Right lobe of liver (tissue), 6 donors: ENCODE data around the gene PRPF6. TPM values are rescaled to one million over a fixed set of nuclear protein-coding genes. Genes with fewer than 3 reads are reported as not detected.
"Not testable (repeated sequence)": the region's sequence is repeated elsewhere in the genome, so short reads cannot be mapped to it uniquely, and the experiment has no call there.

Source experiments
- ATAC-seq, 4 donors: fragments of 200-7000 bp; cut with Tn5 transposase; one replicate each; pipeline ENCODE4 v1.9.1; 2020; ENCODE audit warnings: mild to moderate bottlenecking in 4 of 4, moderate library complexity in 4 of 4
- DNase-seq, 3 donors: peaks; one replicate each; pipeline ENCODE4 v3.0.0-alpha.2; 2020
- H3K27ac ChIP-seq, 3 donors: fragments of 200-600 bp; one replicate each; pipeline ENCODE4 v1.8.0; 2022
- H3K27me3 ChIP-seq, 2 donors: fragments of 200-600 bp; one replicate each; pipeline ENCODE4 v1.8.0; 2022
- H3K36me3 ChIP-seq, 4 donors: fragments of 200-600 bp; sonication (generic) in 1 of 4; one replicate each; pipeline versions ENCODE4 v1.5.1 to v1.8.0; 2017 to 2022; ENCODE audit warnings: control low read depth in 1 of 4
- H3K4me1 ChIP-seq, 4 donors: fragments of 200-600 bp; sonication (generic) in 1 of 4; one replicate each; pipeline versions ENCODE4 v1.5.1 to v1.8.0; 2017 to 2022; ENCODE audit warnings: control low read depth in 1 of 4
- H3K4me3 ChIP-seq, 3 donors: fragments of 200-600 bp; one replicate each; pipeline ENCODE4 v1.8.0; 2022
- H3K9me3 ChIP-seq, 4 donors: fragments of 200-600 bp; sonication (generic) in 1 of 4; one replicate each; pipeline versions ENCODE4 v1.5.1 to v1.8.0; 2017 to 2022; ENCODE audit warnings: control low read depth in 1 of 4
- POLR2A ChIP-seq: fragments of 450-650 bp; IDR thresholded peaks from one replicate; pipeline ENCODE4 v1.6.1; 2017; ENCODE audit warnings: antibody characterized with exemption, mild to moderate bottlenecking
- WGBS: methylation state at CpG from one replicate; pipeline ENCODE4 v1.1.6; 2018; ENCODE audit warnings: low coverage, low lambda C conversion rate; ENCODE audit not compliant: insufficient coverage; ENCODE audit errors: missing lambda C conversion rate; 5-methylcytosine and 5-hydroxymethylcytosine counted together
- intact Hi-C, 2 donors: fragments of 100-400 bp; cut with DNase I; formaldehyde crosslinking; loops; one replicate each; pipeline versions ENCODE4 v1.11.2 to v1.14.1; 2022
- total RNA-seq, 6 experiments: library from RNA; depleted of rRNA in 2 of 6; stranded (reverse); fragments of >200 nt in 2 of 6; fragmentation: NEBNext Ultra II Directional in 3 of 6; extraction: Animal tissue kit (Norgen Biotek cat#: 25700) in 3 of 6; gene quantifications; one replicate each; pipeline versions ENCODE4 v1.1.0 to v1.2.4, GENCODE V29; 2016 to 2023
- TF ChIP-seq, protein P1 (sequence below), 4 donors: fragments of 200-600 bp in 3 of 4; fragments of 450-650 bp in 1 of 4; IDR thresholded peaks; one replicate each; pipeline versions ENCODE4 v1.5.1 to v1.8.0; 2016 to 2022; ENCODE audit warnings: antibody characterized with exemption in 4 of 4, mild to moderate bottlenecking in 2 of 4
- donor health status: DM: no; HTN: yes; CAD: no.
- donor health status: DM: no; HTN: no; CAD: no.
- donor health status: DM: no; HTN: no; CAD: no.
- donor health status: DM: no; HTN: yes; CAD: no.
- donor health status: DM: no; HTN: yes; CAD: no.

PRPF6 gene
- total RNA-seq, 6 experiments from 2014 or later = 21.7 to 28.9 (median 24.4) TPM

DNA sequence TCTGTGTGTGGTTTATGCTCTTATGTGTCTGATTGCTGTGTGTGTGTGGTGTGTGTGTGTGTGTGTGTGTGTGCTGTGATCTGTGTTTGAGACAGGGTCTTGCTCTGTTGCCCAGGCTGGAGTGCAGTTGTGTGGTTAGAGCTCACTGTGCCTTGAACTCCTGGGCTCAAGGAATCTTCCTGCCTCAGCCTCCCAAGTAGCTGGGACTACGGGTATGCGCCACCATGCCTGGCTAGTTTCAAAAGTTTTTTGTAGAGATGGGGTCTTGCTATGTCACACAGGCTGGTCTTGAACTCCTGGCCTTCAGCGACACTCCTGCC, 7.8 kb upstream of the PRPF6 start:
- H3K27ac ChIP-seq = no peak overlapping the region
- no peak for ATAC-seq
- TF ChIP-seq, protein P1, sequence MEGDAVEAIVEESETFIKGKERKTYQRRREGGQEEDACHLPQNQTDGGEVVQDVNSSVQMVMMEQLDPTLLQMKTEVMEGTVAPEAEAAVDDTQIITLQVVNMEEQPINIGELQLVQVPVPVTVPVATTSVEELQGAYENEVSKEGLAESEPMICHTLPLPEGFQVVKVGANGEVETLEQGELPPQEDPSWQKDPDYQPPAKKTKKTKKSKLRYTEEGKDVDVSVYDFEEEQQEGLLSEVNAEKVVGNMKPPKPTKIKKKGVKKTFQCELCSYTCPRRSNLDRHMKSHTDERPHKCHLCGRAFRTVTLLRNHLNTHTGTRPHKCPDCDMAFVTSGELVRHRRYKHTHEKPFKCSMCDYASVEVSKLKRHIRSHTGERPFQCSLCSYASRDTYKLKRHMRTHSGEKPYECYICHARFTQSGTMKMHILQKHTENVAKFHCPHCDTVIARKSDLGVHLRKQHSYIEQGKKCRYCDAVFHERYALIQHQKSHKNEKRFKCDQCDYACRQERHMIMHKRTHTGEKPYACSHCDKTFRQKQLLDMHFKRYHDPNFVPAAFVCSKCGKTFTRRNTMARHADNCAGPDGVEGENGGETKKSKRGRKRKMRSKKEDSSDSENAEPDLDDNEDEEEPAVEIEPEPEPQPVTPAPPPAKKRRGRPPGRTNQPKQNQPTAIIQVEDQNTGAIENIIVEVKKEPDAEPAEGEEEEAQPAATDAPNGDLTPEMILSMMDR (IDR thresholded peaks at IDR 0.05) = no peak
- TF ChIP-seq POLR2A = no peak
- WGBS = 72% methylated on average over 3 of the region's 3 CpGs
- no peaks in the 10 kb centered on the region for H3K36me3 ChIP-seq
- H3K9me3 ChIP-seq = no peaks in the 10 kb centered on the region
- no peaks in the 10 kb centered on the region for H3K27me3 ChIP-seq
- intact Hi-C loops = loop anchor here (10.0 kb wide), 2 partner anchors 428 to 438 kb away; partner anchors contain the start of genes PTK6 (in 1 of the 2) and SRMS (in 1 of the 2)
- DNase-seq = no peak
- H3K4me3 ChIP-seq = no peak overlapping the region
- H3K4me1 ChIP-seq = peaks cover 0 to 21% (median 7%) of the 10 kb centered on the region in 4 donors

DNA sequence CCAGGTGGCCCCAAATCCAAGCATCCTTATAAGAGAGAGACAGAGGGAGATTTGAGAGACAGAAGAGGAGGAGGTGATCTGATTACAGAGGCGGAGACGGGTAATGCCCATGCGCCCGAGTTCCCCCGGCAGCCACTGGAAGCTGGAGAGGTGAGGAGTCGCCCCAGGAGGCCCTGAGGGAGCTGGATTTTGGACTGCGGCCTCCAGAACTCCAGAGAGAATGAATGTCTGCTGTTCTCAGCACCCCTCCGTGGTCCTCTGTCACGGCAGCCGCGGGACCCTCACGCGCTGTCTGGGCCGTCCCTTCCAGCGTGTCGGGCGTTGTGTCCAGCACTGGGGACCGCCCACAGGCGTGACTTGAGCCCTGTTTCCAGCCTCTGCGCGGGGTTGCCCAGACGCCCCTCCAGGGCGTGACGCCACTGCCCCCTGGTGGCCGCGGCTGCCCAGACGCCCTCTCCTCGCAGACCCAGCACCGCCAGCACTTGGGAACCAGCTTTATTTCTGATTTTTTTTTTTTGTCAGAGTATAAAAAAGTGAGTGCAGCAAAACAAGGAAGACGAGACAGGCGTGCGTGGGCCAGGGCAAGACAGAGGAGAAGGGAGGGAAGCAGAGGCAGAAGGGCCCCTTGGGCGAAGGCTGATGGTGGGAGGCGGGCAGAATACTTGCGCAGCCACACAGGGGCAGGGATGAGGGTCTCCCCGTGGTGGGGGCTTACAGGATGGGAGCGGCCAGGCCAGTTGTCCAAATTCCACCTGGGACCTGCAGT, 7.1 kb upstream of the PRPF6 start:
- peak overlapping the region; percentile 23 to 45 (median 39) for H3K4me3 ChIP-seq
- 21% methylated on average over 14 of the region's 37 CpGs for WGBS
- ATAC-seq (peak; percentile 76 to 86 (median 82)), DNase-seq (peak; percentile 91 to 93 (median 91))
- H3K9me3 ChIP-seq = no peaks in the 10 kb centered on the region
- TF ChIP-seq, protein P1 (IDR thresholded peaks at IDR 0.05) = peak; percentile 94 to 100 (median 99)
- no peak for TF ChIP-seq POLR2A
- H3K4me1 ChIP-seq = peaks cover 0 to 18% (median 6%) of the 10 kb centered on the region in 4 donors
- peak overlapping the region in 1 of 3 donors; percentile 19 for H3K27ac ChIP-seq
- H3K27me3 ChIP-seq = no peaks in the 10 kb centered on the region
- H3K36me3 ChIP-seq = no peaks in the 10 kb centered on the region
- intact Hi-C loops = loop anchor here (10.0 kb wide), 2 partner anchors 429 to 439 kb away; partner anchors contain the start of genes PTK6 (in 1 of the 2) and SRMS (in 1 of the 2)

DNA sequence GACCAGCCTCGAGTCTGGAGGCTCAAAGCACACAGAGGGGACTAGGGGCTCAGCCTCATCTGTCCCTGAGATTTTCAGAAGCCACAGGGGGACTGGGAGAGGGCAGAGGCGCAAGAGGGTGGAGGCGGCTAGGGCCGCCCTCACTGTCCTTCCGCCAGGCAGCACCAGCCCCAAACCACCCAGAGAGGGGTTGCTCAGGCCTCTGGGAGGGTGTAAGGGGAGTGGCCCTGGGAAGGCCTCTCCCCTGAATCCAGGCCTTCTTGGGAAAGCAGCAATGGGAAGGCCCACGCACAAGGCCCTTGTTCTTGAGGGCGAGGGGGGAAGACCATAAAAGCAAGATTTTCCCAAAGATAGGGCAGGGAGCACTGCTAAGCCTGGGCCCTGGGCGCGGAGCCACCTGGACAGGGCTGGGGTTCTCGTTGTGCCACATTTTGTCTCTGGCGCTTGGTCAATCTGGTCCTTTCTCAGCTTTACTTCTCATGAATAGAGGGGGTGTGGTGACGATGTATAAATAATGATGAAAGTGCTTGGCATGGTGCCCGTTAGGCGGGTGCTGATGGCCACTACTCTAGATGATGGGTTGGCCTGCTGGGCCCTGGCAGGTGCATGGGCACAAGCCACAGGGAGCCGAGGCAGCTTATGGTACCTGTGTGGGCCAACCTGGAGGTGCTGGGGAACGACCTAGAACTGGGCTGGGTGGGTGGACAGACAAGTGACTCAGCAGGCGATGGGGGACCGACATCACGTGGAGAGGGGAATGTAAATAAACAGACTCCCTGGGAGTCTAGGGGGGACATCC, 6.3 kb upstream of the PRPF6 start:
- Histone ChIP-seq H3K27me3 (no peaks in the 10 kb centered on the region), H3K4me1 (peaks cover 0 to 17% (median 6%) of the 10 kb centered on the region in 4 donors), H3K9me3 (no peaks in the 10 kb centered on the region), H3K27ac (peak overlapping the region in 1 of 3 donors; percentile 19), H3K36me3 (no peaks in the 10 kb centered on the region), H3K4me3 (no peak overlapping the region)
- 45% methylated on average over 9 of the region's 19 CpGs for WGBS
- TF ChIP-seq, protein P1 (IDR thresholded peaks at IDR 0.05) = no peak
- TF ChIP-seq POLR2A = no peak
- peak; percentile 52 to 85 (median 78) for DNase-seq
- intact Hi-C loops = loop anchor here (10.0 kb wide), 2 partner anchors 430 to 440 kb away; partner anchors contain the start of genes PTK6 (in 1 of the 2) and SRMS (in 1 of the 2)
- ATAC-seq = peak; percentile 24 to 53 (median 31)

DNA sequence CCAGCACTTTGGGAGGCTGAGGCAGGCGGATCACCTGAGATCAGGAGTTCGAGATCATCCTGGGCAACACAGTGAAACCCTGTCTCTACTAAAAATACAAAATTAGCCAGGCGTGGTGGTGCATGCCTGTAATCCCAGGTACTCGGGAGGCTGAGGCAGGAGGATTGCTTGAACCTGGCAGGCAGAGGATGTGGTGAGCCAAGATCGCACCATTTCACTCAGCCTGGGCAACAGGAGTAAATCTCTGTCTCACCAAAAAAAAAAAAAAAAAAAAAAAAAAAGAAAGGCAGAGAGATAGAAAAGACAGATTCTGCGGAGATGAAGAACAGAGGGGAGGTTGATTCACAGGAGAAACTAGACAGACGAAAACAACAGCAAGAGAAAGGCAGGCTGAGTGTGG, 4.4 kb upstream of the PRPF6 start:
- not testable (repeated sequence) for H3K36me3 ChIP-seq, ATAC-seq, H3K27me3 ChIP-seq, H3K4me3 ChIP-seq, DNase-seq, H3K27ac ChIP-seq, H3K9me3 ChIP-seq
- H3K4me1 ChIP-seq = peaks cover 0 to 25% (median 10%) of the 10 kb centered on the region in 4 donors
- intact Hi-C loops = loop anchor here (10.0 kb wide), 2 partner anchors 432 to 442 kb away; partner anchors contain the start of genes PTK6 (in 1 of the 2) and SRMS (in 1 of the 2)
- WGBS = 72% methylated on average over 4 of the region's 7 CpGs
